IMR-90 (cell line): ENCODE data around the gene DCLRE1B. TPM values are rescaled to one million over a fixed set of nuclear protein-coding genes. Genes with fewer than 3 reads are reported as not detected.

Source experiments
- ATAC-seq: fragments of 200-7000 bp; cut with Tn5 transposase; 2 replicates; pipeline ENCODE4 v1.9.1; 2020; ENCODE audit warnings: low read depth, mild to moderate bottlenecking, moderate library complexity
- BruUV-seq: library from RNA; stranded (reverse); fragments of 400-500 nt; replicated peaks from 2 replicates; lab custom pipeline; 2021; lab: Mats Ljungman, UMichigan
- CTCF ChIA-PET: fragments of 300-600 bp; formaldehyde crosslinking; extraction: SDS; loops from one replicate; lab custom pipeline; 2021; ENCODE audit warnings: antibody characterized with exemption; lab: Yijun Ruan, JAX
- POLR2A ChIA-PET: fragments of 300-600 bp; sonication (Branson Sonifier 250); formaldehyde crosslinking; loops from one replicate; lab custom pipeline; 2022; ENCODE audit warnings: antibody characterized with exemption; ENCODE audit not compliant: unreplicated experiment; lab: Charles Lee
- DNase-seq: peaks from one replicate; pipeline ENCODE4 v3.0.0; 2013
- H2AFZ ChIP-seq: replicated peaks from 2 replicates; pipeline ENCODE3; 2013; ENCODE audit warnings: low read length, mild to moderate bottlenecking; ENCODE audit not compliant: poor library complexity
- H2AK5ac ChIP-seq: 2 replicates; pipeline ENCODE4 v1.6.1; 2013; ENCODE audit warnings: low read depth, low read length, inconsistent platforms
- H2AK9ac ChIP-seq: replicated peaks from 2 replicates; pipeline ENCODE3; 2013; ENCODE audit warnings: mild to moderate bottlenecking, low read depth, low read length, moderate library complexity; ENCODE audit not compliant: poor library complexity
- H2BK120ac ChIP-seq: 2 replicates; pipeline ENCODE4 v1.6.1; 2013; ENCODE audit warnings: low read depth, low read length, inconsistent platforms
- H2BK15ac ChIP-seq: 3 replicates; pipeline ENCODE4 v1.6.1; 2013; ENCODE audit warnings: low read depth, low read length, inconsistent platforms
- H2BK20ac ChIP-seq: 2 replicates; pipeline ENCODE4 v1.6.1; 2013; ENCODE audit warnings: low read depth, mild to moderate bottlenecking, inconsistent platforms, low read length, moderate library complexity
- H2BK5ac ChIP-seq: 2 replicates; pipeline ENCODE4 v1.6.1; 2013; ENCODE audit warnings: mild to moderate bottlenecking, low read depth, low read length, inconsistent platforms; ENCODE audit not compliant: poor library complexity, severe bottlenecking
- H3K14ac ChIP-seq: replicated peaks from 2 replicates; pipeline ENCODE4 v1.6.1; 2013; ENCODE audit warnings: low read depth, low read length, inconsistent platforms
- H3K18ac ChIP-seq: 2 replicates; pipeline ENCODE4 v1.6.1; 2013; ENCODE audit warnings: low read depth, low read length, control low read depth
- H3K23ac ChIP-seq: 2 replicates; pipeline ENCODE4 v1.6.1; 2013; ENCODE audit warnings: low read depth, low read length, inconsistent platforms
- H3K27ac ChIP-seq: 2 replicates; pipeline ENCODE4 v1.5.1; 2013; ENCODE audit warnings: mild to moderate bottlenecking, control low read depth, low read length; ENCODE audit not compliant: insufficient read depth
- H3K27me3 ChIP-seq: 2 replicates; pipeline ENCODE4 v1.6.1; 2013; ENCODE audit warnings: low read length; ENCODE audit not compliant: control insufficient read depth, insufficient read depth
- H3K36me3 ChIP-seq: 2 replicates; pipeline ENCODE4 v1.6.1; 2013; ENCODE audit warnings: low read length, mixed read lengths; ENCODE audit not compliant: control insufficient read depth, insufficient read depth
- H3K4ac ChIP-seq: 2 replicates; pipeline ENCODE4 v1.6.1; 2013; ENCODE audit warnings: low read depth, low read length, inconsistent platforms
- H3K4me1 ChIP-seq: 2 replicates; pipeline ENCODE4 v1.6.1; 2013; ENCODE audit warnings: low read length, mixed read lengths; ENCODE audit not compliant: control insufficient read depth, insufficient read depth
- H3K4me2 ChIP-seq: 2 replicates; pipeline ENCODE4 v1.6.1; 2013; ENCODE audit warnings: low read depth, mild to moderate bottlenecking, control low read depth, low read length, moderate library complexity
- H3K4me3 ChIP-seq: 2 replicates; pipeline ENCODE4 v1.5.1; 2013; ENCODE audit warnings: low read depth, mild to moderate bottlenecking, control low read depth, low read length, moderate library complexity; ENCODE audit not compliant: insufficient read depth
- H3K56ac ChIP-seq: 2 replicates; pipeline ENCODE4 v1.6.1; 2013; ENCODE audit warnings: low read length, inconsistent platforms; ENCODE audit not compliant: insufficient read depth; ENCODE audit errors: extremely low read depth
- H3K79me1 ChIP-seq, 2 experiments: 2 replicates each; pipeline ENCODE4 v1.6.1; 2013; ENCODE audit warnings: low read length in 2 of 2, inconsistent platforms in 1 of 2, low read depth in 1 of 2
- H3K9ac ChIP-seq: 2 replicates; pipeline ENCODE4 v1.6.1; 2013; ENCODE audit warnings: low read depth, low read length, control low read depth
- H3K9me1 ChIP-seq: 2 replicates; pipeline ENCODE4 v1.6.1; 2013; ENCODE audit warnings: low read length, inconsistent platforms; ENCODE audit not compliant: insufficient read depth
- H3K9me3 ChIP-seq: 2 replicates; pipeline ENCODE4 v1.6.1; 2013; ENCODE audit warnings: low read length; ENCODE audit not compliant: control insufficient read depth, insufficient read depth
- H4K20me1 ChIP-seq: 2 replicates; pipeline ENCODE4 v1.6.1; 2013; ENCODE audit warnings: low read length, inconsistent platforms; ENCODE audit not compliant: insufficient read depth
- H4K5ac ChIP-seq: 2 replicates; pipeline ENCODE4 v1.6.1; 2013; ENCODE audit warnings: mild to moderate bottlenecking, low read depth, low read length, control low read depth
- H4K8ac ChIP-seq, 2 experiments: 2 replicates each; pipeline ENCODE4 v1.6.1; 2013; ENCODE audit warnings: low read depth in 2 of 2, low read length in 2 of 2, control low read depth in 1 of 2, inconsistent platforms in 1 of 2
- H4K91ac ChIP-seq: 2 replicates; pipeline ENCODE4 v1.6.1; 2013; ENCODE audit warnings: low read depth, low read length, inconsistent platforms; ENCODE audit not compliant: insufficient read depth
- CEBPB ChIP-seq: IDR thresholded peaks from 2 replicates; pipeline ENCODE4 v1.6.1; 2012; ENCODE audit warnings: low read depth, low read length, improper control_type of control experiment
- CTCF ChIP-seq: conservative IDR thresholded peaks from 2 replicates; pipeline ENCODE4 v1.5.1; 2012; ENCODE audit warnings: mild to moderate bottlenecking, low read depth, low read length, improper control_type of control experiment
- ELK1 ChIP-seq: fragments of 150-350 bp; IDR thresholded peaks from 2 replicates; pipeline ENCODE4 v1.6.1; 2016; ENCODE audit warnings: low read depth, mild to moderate bottlenecking, low read length, moderate library complexity, borderline replicate concordance
- MAFK ChIP-seq: IDR thresholded peaks from 2 replicates; pipeline ENCODE4 v1.6.1; 2012; ENCODE audit warnings: low read depth, low read length, improper control_type of control experiment
- POLR2A ChIP-seq: IDR thresholded peaks from 2 replicates; pipeline ENCODE4 v1.6.1; 2012; ENCODE audit warnings: mild to moderate bottlenecking, low read depth, low read length
- RFX5 ChIP-seq: IDR thresholded peaks from 2 replicates; pipeline ENCODE4 v1.8.0; 2012; ENCODE audit warnings: low read depth, mild to moderate bottlenecking, low read length, moderate library complexity
- SMC3 ChIP-seq: fragments of 150-350 bp; IDR thresholded peaks from 2 replicates; pipeline ENCODE4 v1.6.1; 2016; ENCODE audit warnings: low read depth, mild to moderate bottlenecking, antibody characterized with exemption, low read length, moderate library complexity
- USF2 ChIP-seq: fragments of 150-350 bp; IDR thresholded peaks from 2 replicates; pipeline ENCODE4 v1.6.1; 2017; ENCODE audit warnings: mild to moderate bottlenecking, antibody characterized with exemption, low read length, low read depth
- WGBS, 2 experiments: methylation state at CpG; one replicate each; pipeline versions ENCODE4 v1.1.5 to v1.1.7; 2013; ENCODE audit warnings: missing lambda C conversion rate in 2 of 2; ENCODE audit not compliant: insufficient read length in 1 of 2; ENCODE audit errors: extremely low coverage in 2 of 2; 5-methylcytosine and 5-hydroxymethylcytosine counted together
- dilution Hi-C: fragments of 300-500 bp; cut with HindIII; formaldehyde crosslinking; loops from one replicate; pipeline ENCODE4 v1.14.3; 2018; ENCODE audit warnings: low sequenced_read_pairs; ENCODE audit not compliant: unreplicated experiment
- in situ Hi-C: fragments of 300-500 bp; cut with MboI; formaldehyde crosslinking; loops from 3 replicates; pipeline ENCODE4 v1.14.3; 2019; ENCODE audit warnings: low sequenced_read_pairs, inconsistent platforms, mixed read lengths
- intact Hi-C: fragments of 100-400 bp; cut with micrococcal nuclease; formaldehyde crosslinking; loops from 2 replicates; pipeline ENCODE4 v1.10.0; 2022
- polyA plus RNA-seq, 3 experiments: library from polyadenylated mRNA; depleted of rRNA; stranded (reverse); fragments of >200 nt; gene quantifications; 2 replicates each; pipeline ENCODE4 v1.2.3, GENCODE V29; 2012; ENCODE audit warnings: low replicate concordance in 1 of 3
- total RNA-seq: library from RNA; depleted of rRNA; stranded (reverse); fragments of >200 nt; gene quantifications from 2 replicates; pipeline ENCODE4 v1.2.3, GENCODE V29; 2012

DCLRE1B gene
- total and polyA plus RNA-seq, 2 of the 4 experiments (the other 2 are of a cell fraction) = 4.9 to 6.1 TPM

GRCh38 chr1:113947388-113948107, 42.4 kb downstream of the DCLRE1B start:
- no peak overlapping the region for H2AK5ac ChIP-seq
- H3K9me3 ChIP-seq = no peaks in the 10 kb centered on the region
- no peak overlapping the region for H3K27ac ChIP-seq
- no peak overlapping the region for H3K56ac ChIP-seq
- no peak overlapping the region for H2AFZ ChIP-seq
- no peak overlapping the region for H2BK120ac ChIP-seq
- H3K79me1 ChIP-seq = peaks cover 29 to 53% of the 10 kb centered on the region in 2 experiments
- no peak overlapping the region for H2BK20ac ChIP-seq
- H3K18ac ChIP-seq = no peak overlapping the region
- no peak overlapping the region for H2BK5ac ChIP-seq
- no peak overlapping the region for H3K9ac ChIP-seq
- peak overlapping the region; percentile 37; the same call in 1 of the 2 replicates for H3K23ac ChIP-seq
- DNase-seq = no peak
- H3K4ac ChIP-seq = no peak overlapping the region
- no peak overlapping the region for H4K8ac ChIP-seq
- H3K14ac ChIP-seq = peak overlapping the region; percentile 24; the same call in 1 of the 2 replicates
- intact Hi-C loops (loop anchor here (5.0 kb wide), 1 partner anchor 110 kb away; no protein-coding TSS in a partner anchor), dilution Hi-C loops (no loop called here), in situ Hi-C loops (no loop called here)
- H3K4me3 ChIP-seq = no peak overlapping the region
- no TSS peak for BruUV-seq
- POLR2A ChIA-PET = no interaction called here
- no peak overlapping the region for H3K4me2 ChIP-seq
- H2AK9ac ChIP-seq = no peak overlapping the region
- no peak overlapping the region for H4K91ac ChIP-seq
- H4K5ac ChIP-seq = peak overlapping the region; percentile 11; the same call in 1 of the 2 replicates
- no peaks in the 10 kb centered on the region for H3K27me3 ChIP-seq
- H2BK15ac ChIP-seq = no peak overlapping the region
- H4K20me1 ChIP-seq = peaks cover 14% of the 10 kb centered on the region; the same call in 1 of the 2 replicates
- CTCF ChIA-PET = interaction anchor here (1.2 to 1.5 kb wide), 2 partner anchors 10 to 11 kb away, joined by 3 to 5 read pairs; no protein-coding TSS in a partner anchor
- peaks cover 6% of the 10 kb centered on the region; the same call in 1 of the 2 replicates for H3K36me3 ChIP-seq
- H3K9me1 ChIP-seq = peaks cover 3% of the 10 kb centered on the region; the same call in 1 of the 2 replicates
- no CpG with 5 or more reads among the region's 3 CpGs for WGBS, 2 experiments
- peaks cover 7% of the 10 kb centered on the region for H3K4me1 ChIP-seq
- TF ChIP-seq CEBPB (no peak), MAFK (no peak), POLR2A (no peak), RFX5 (no peak), CTCF (no peak), SMC3 (no peak), USF2 (no peak), ELK1 (no peak)
- no peak; the same call in 1 of the 2 replicates for ATAC-seq
